Activated naive CD4-positive, alpha-beta T cell treated with anti-CD3 and anti-CD28 coated beads, Interleukin-2, amount 50 U/mL, for 72 hours (primary cell): ENCODE measurements around the gene ZNF501. TPM values are rescaled to one million over a fixed set of nuclear protein-coding genes. Genes with fewer than 3 reads are reported as not detected.

Experiments used
- ATAC-seq, 2 donors: fragments of 150-1000 bp; cut with Tn5 transposase; 2 replicates each; pipeline ENCODE4 v1.10.0; 2021; ENCODE audit warnings: mild to moderate bottlenecking in 2 of 2, moderate library complexity in 2 of 2
- DNase-seq, 2 donors: peaks; one replicate each; pipeline ENCODE4 v3.0.0; 2021 to 2022; ENCODE audit warnings: low spot score in 2 of 2
- H3K27ac Mint-ChIP-seq, 2 donors: one replicate each; pipeline ENCODE4 v1.8.0; 2022; ENCODE audit warnings: mild to moderate bottlenecking in 2 of 2, mixed read lengths in 2 of 2
- H3K36me3 Mint-ChIP-seq, 2 donors: one replicate each; pipeline ENCODE4 v1.8.0; 2022; ENCODE audit warnings: mixed read lengths in 2 of 2
- H3K9me3 Mint-ChIP-seq, 2 donors: one replicate each; pipeline ENCODE4 v1.8.0; 2022; ENCODE audit warnings: mixed read lengths in 2 of 2
- total RNA-seq, 2 donors: library from RNA; stranded (reverse); gene quantifications; one replicate each; pipeline ENCODE4 v1.2.3, GENCODE V29; 2022

Gene ZNF501
- total RNA-seq: 1 to 10 TPM in 1 of 2 donors, under 1 TPM in 1; 0.64 to 1.4 TPM

GRCh38 chr3:44729384-44729910, at the start of gene ZNF501:
TSS of gene ZNF501 (plus strand) at chr3:44729635. CDS start at chr3:44734422, 4,787 bp downstream.
- Mint-ChIP-seq H3K36me3 (peaks cover 61 to 81% of the 10 kb centered on the region in 2 donors), H3K27ac (peak within 1 kb of the TSS; percentile 82 to 86), H3K9me3 (peaks cover 53 to 57% of the 10 kb centered on the region in 2 donors)
- peak; percentile 99 for ATAC-seq
- DNase-seq: peak; percentile 74 to 81

- ATAC-seq: no peak
- Mint-ChIP-seq H3K36me3 (peaks cover 42 to 54% of the 10 kb centered on the region in 2 donors), H3K9me3 (peaks cover 32 to 44% of the 10 kb centered on the region in 2 donors), H3K27ac (no peak overlapping the region)
- DNase-seq: no peak
These were observed 48.4 kb upstream of the ZNF501 start for GRCh38 chr3:44680921-44681455.

- DNase-seq: no peak
- peaks cover 53 to 55% of the 10 kb centered on the region in 2 donors for H3K36me3 Mint-ChIP-seq
- ATAC-seq: no peak
- no peak overlapping the region for H3K27ac Mint-ChIP-seq
- H3K9me3 Mint-ChIP-seq: peaks cover 40 to 55% of the 10 kb centered on the region in 2 donors
These were observed 47.1 kb upstream of the ZNF501 start for GRCh38 chr3:44682182-44682896.

GRCh38 chr3:44685128-44685800, 44.2 kb upstream of the ZNF501 start:
- peaks cover 66 to 68% of the 10 kb centered on the region in 2 donors for H3K36me3 Mint-ChIP-seq
- DNase-seq: peak; percentile 52 to 57
- peak overlapping the region; percentile 38 to 54 for H3K27ac Mint-ChIP-seq
- H3K9me3 Mint-ChIP-seq: peaks cover 46 to 62% of the 10 kb centered on the region in 2 donors
- ATAC-seq: peak; percentile 76 to 83

GRCh38 chr3:44687898-44688297, 41.5 kb upstream of the ZNF501 start:
- H3K9me3 Mint-ChIP-seq: peaks cover 44 to 57% of the 10 kb centered on the region in 2 donors
- H3K36me3 Mint-ChIP-seq: peaks cover 63 to 67% of the 10 kb centered on the region in 2 donors
- DNase-seq (no peak), ATAC-seq (no peak)
- H3K27ac Mint-ChIP-seq: no peak overlapping the region

- peak; percentile 46 to 62 for DNase-seq
- Mint-ChIP-seq H3K36me3 (peaks cover 52 to 63% of the 10 kb centered on the region in 2 donors), H3K27ac (peak within 1 kb of the TSS; percentile 74 to 89), H3K9me3 (peaks cover 16 to 37% of the 10 kb centered on the region in 2 donors)
- peak; percentile 77 to 94 for ATAC-seq
These were observed 16.9 kb upstream of the ZNF501 start, which contains the start of gene ZNF502 for GRCh38 chr3:44712455-44713075. TSS of gene ZNF502 (plus strand) at chr3:44712660. CDS start at chr3:44720262, 7,602 bp downstream.

GRCh38 chr3:44721231-44722102, 8.0 kb upstream of the ZNF501 start:
- DNase-seq: no peak
- Mint-ChIP-seq H3K9me3 (peaks cover 56 to 63% of the 10 kb centered on the region in 2 donors), H3K36me3 (peaks cover 73 to 82% of the 10 kb centered on the region in 2 donors), H3K27ac (no peak overlapping the region)
- ATAC-seq: no peak

GRCh38 chr3:44722103-44722401, 7.4 kb upstream of the ZNF501 start:
- DNase-seq (no peak), ATAC-seq (no peak)
- H3K27ac Mint-ChIP-seq: no peak overlapping the region
- H3K9me3 Mint-ChIP-seq: peaks cover 56 to 58% of the 10 kb centered on the region in 2 donors
- peaks cover 67 to 78% of the 10 kb centered on the region in 2 donors for H3K36me3 Mint-ChIP-seq

GRCh38 chr3:44734646-44735168, 5.3 kb downstream of the ZNF501 start:
- peaks cover 54 to 55% of the 10 kb centered on the region in 2 donors for H3K9me3 Mint-ChIP-seq
- DNase-seq (no peak), ATAC-seq (no peak)
- no peak overlapping the region for H3K27ac Mint-ChIP-seq
- peaks cover 62 to 85% of the 10 kb centered on the region in 2 donors for H3K36me3 Mint-ChIP-seq

- H3K36me3 Mint-ChIP-seq: peaks cover 68 to 82% of the 10 kb centered on the region in 2 donors
- ATAC-seq (peak; percentile 5 to 11), DNase-seq (no peak)
- peak overlapping the region; percentile 92 to 97 for H3K27ac Mint-ChIP-seq
- H3K9me3 Mint-ChIP-seq: peaks cover 14 to 28% of the 10 kb centered on the region in 2 donors
These were observed 31.6 kb downstream of the ZNF501 start for GRCh38 chr3:44761101-44761423.

GRCh38 chr3:44761424-44762169, 32.2 kb downstream of the ZNF501 start, which contains the start of the genes KIAA1143 and KIF15:
TSS of gene KIAA1143 (minus strand) at chr3:44761619. CDS start at chr3:44761602, 17 bp downstream.
TSS of gene KIF15 (plus strand) at chr3:44761794. CDS start at chr3:44761866, 72 bp downstream.
- peaks cover 14 to 28% of the 10 kb centered on the region in 2 donors for H3K9me3 Mint-ChIP-seq
- peaks cover 72 to 81% of the 10 kb centered on the region in 2 donors for H3K36me3 Mint-ChIP-seq
- peak; percentile 95 for DNase-seq
- peak; percentile 92 for ATAC-seq
- peak within 1 kb of the TSS; percentile 92 to 97 for H3K27ac Mint-ChIP-seq

- ATAC-seq (peak in 1 of 2 donors; percentile 31), DNase-seq (no peak)
- Mint-ChIP-seq H3K9me3 (peaks cover 13 to 25% of the 10 kb centered on the region in 2 donors), H3K27ac (peak overlapping the region; percentile 92 to 97), H3K36me3 (peaks cover 73 to 81% of the 10 kb centered on the region in 2 donors)
These were observed 32.8 kb downstream of the ZNF501 start for GRCh38 chr3:44762170-44762677.

- H3K36me3 Mint-ChIP-seq: peaks cover 71 to 81% of the 10 kb centered on the region in 2 donors
These were observed 33.3 kb downstream of the ZNF501 start for GRCh38 chr3:44762690-44763089.

GRCh38 chr3:44764248-44764647, 34.8 kb downstream of the ZNF501 start:
- Mint-ChIP-seq H3K36me3 (peaks cover 62 to 80% of the 10 kb centered on the region in 2 donors), H3K9me3 (peaks cover 7 to 20% of the 10 kb centered on the region in 2 donors), H3K27ac (no peak overlapping the region)
- no peak for DNase-seq
- ATAC-seq: no peak

More at GRCh38 chr3:44762690-44763089, 33.3 kb downstream of the ZNF501 start:
- Mint-ChIP-seq H3K27ac (peak overlapping the region; percentile 92 to 97), H3K9me3 (peaks cover 11 to 21% of the 10 kb centered on the region in 2 donors)
- ATAC-seq: no peak
- no peak for DNase-seq
